ENCODE data around the gene DGKE. TPM values are rescaled to one million over a fixed set of nuclear protein-coding genes. Genes with fewer than 3 reads are reported as not detected.
A peak's percentile ranks its signal among the peaks of the same experiment; 100 is the strongest.

DGKE gene
- total and polyA plus RNA-seq, 2 of the 13 experiments (the other 11 are each of a cell fraction or from before 2014, with no cell fraction given) = 3.2 to 5.3 TPM

DNA sequence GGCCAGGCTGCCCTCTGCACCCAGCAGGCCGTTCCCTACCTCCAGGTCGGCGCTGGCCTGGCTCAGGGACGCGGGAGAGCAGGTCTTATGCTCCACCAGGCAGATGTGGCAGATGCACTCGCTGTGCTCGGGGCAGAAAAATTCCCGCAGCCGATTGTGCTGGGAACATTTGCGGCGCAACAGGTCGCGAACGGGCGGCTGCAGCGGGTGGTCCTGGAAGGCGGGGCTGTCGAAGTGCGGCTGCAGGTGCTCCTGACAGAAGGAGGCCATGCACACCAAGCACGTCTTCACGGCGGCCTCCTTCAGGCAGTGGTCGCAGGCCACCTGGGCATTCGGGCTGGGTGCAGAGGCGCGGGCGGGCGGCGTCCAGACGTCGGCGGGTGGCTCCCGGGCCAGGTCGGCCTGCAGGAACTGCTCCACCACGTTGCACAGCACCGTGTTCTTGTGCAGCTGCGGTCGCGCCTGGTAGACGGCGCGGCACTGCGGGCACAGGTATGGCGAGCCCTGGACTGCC, 79.5 kb downstream of the DGKE start:
- ATAC-seq (peak; percentile 71), FAIRE-seq (no peak), DNase-seq (ENCODE audit: low spot score) (no peak)
- Histone ChIP-seq H3K4me2 (ENCODE audit: low read depth, low read length) (peak overlapping the region; percentile 94), H4K20me1 (ENCODE audit: insufficient read depth, low read length) (peaks cover 19% of the 10 kb centered on the region), H3K79me2 (ENCODE audit: insufficient read depth, low read length) (peaks cover 49% of the 10 kb centered on the region), H3K4me3 (replicated peaks in 1 of 3; ENCODE audit: insufficient read depth in 1 of 3, low read depth in 2 of 3, low read length in 3 of 3) (peak overlapping the region; percentile 96 to 98 (median 98)), H3K9ac (ENCODE audit: insufficient read depth, low read depth, low read length) (peak overlapping the region; percentile 88), H3K27ac (ENCODE audit: extremely low read length, insufficient read depth, low read length) (peak overlapping the region; percentile 85), H3K9me3 (ENCODE audit: low read length) (no peaks in the 10 kb centered on the region), H3K36me3 (replicated peaks in 1 of 2; ENCODE audit: control insufficient read depth in 1 of 2, insufficient read depth in 2 of 2, low read length in 2 of 2) (peaks cover 4 to 8% of the 10 kb centered on the region in 2 experiments), H2AFZ (ENCODE audit: low read length) (no peak overlapping the region), H3K4me1 (ENCODE audit: insufficient read depth, low read length) (peaks cover 52% of the 10 kb centered on the region), H3K27me3 (ENCODE audit: control insufficient read depth in 1 of 2, insufficient read depth in 2 of 2, low read length in 2 of 2) (no peaks in the 10 kb centered on the region; a peak in 1 of 5 replicates)
- POLR2A ChIA-PET = interaction anchor here (0.6 to 2.7 kb wide), 34 partner anchors 8 to 1718 kb away, joined by 3 to 28 read pairs (median 4); partner anchors contain the start of genes AKAP1, C17orf67, COIL and DGKE
- WGBS (ENCODE audit: low lambda C conversion rate) = no CpG with 5 or more reads among the region's 44 CpGs
- BruUV-seq (replicated peaks) = TSS peak; percentile 52
- intact Hi-C loops (cut with micrococcal nuclease; ENCODE audit: unreplicated experiment) (no loop called here), in situ Hi-C loops (cut with HindIII; ENCODE audit: extremely low pct_ligation_motif_present, low pct_unique_long_range_greater_than_20kb) (no loop called here)
- CTCF ChIA-PET (ENCODE audit: low intra/inter-chr PET ratio, low total read pairs) = no interaction called here
- TF ChIP-seq HIC2 (CRISPR knock-in tag; IDR thresholded peaks at IDR 0.05; ENCODE audit: low read depth) (no peak), ZC3H13 (CRISPR knock-in tag; IDR thresholded peaks at IDR 0.05) (peak; percentile 73; the same call in 1 of the 2 replicates), ZNF646 (CRISPR knock-in tag; IDR thresholded peaks at IDR 0.05) (peak; percentile 73), ZNF512B (CRISPR knock-in tag; IDR thresholded peaks at IDR 0.05; ENCODE audit: borderline replicate concordance) (0 out of 2 replicates have a peak, but pooled peaks have one; percentile 28), PAX8 (CRISPR knock-in tag; IDR thresholded peaks at IDR 0.05; ENCODE audit: borderline replicate concordance) (no peak; the same call in 1 of the 2 replicates), ZNF7 (CRISPR knock-in tag; IDR thresholded peaks at IDR 0.05) (no peak), ZNF501 (CRISPR knock-in tag; IDR thresholded peaks at IDR 0.05) (peak; percentile 90), MTA3 (CRISPR knock-in tag; IDR thresholded peaks at IDR 0.05) (no peak), KLF16 (CRISPR knock-in tag; IDR thresholded peaks at IDR 0.05) (peak in 1 of 2 experiments; percentile 52; a peak in 1 of 4 replicates)
- TF ChIP-seq, protein P1, sequence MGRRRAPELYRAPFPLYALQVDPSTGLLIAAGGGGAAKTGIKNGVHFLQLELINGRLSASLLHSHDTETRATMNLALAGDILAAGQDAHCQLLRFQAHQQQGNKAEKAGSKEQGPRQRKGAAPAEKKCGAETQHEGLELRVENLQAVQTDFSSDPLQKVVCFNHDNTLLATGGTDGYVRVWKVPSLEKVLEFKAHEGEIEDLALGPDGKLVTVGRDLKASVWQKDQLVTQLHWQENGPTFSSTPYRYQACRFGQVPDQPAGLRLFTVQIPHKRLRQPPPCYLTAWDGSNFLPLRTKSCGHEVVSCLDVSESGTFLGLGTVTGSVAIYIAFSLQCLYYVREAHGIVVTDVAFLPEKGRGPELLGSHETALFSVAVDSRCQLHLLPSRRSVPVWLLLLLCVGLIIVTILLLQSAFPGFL (CRISPR knock-in tag; IDR thresholded peaks at IDR 0.05) = peak; percentile 92; the same call in 1 of the 2 replicates

Data from HepG2 (cell line).